ENCODE results near the gene FNIP1. TPM values are rescaled to one million over a fixed set of nuclear protein-coding genes. Genes with fewer than 3 reads are reported as not detected.
A peak's percentile ranks its signal among the peaks of the same experiment; 100 is the strongest.
"Not testable (repeated sequence)": the region's sequence is repeated elsewhere in the genome, so short reads cannot be mapped to it uniquely, and the experiment has no call there.

The FNIP1 gene
- total RNA-seq, 1 donor from 2014 or later, result 60.7 TPM

- no peak for DNase-seq (ENCODE audit: low spot score)
Measured at GRCh38 chr5:131608597-131608996, 188.2 kb downstream of the FNIP1 start.

DNA sequence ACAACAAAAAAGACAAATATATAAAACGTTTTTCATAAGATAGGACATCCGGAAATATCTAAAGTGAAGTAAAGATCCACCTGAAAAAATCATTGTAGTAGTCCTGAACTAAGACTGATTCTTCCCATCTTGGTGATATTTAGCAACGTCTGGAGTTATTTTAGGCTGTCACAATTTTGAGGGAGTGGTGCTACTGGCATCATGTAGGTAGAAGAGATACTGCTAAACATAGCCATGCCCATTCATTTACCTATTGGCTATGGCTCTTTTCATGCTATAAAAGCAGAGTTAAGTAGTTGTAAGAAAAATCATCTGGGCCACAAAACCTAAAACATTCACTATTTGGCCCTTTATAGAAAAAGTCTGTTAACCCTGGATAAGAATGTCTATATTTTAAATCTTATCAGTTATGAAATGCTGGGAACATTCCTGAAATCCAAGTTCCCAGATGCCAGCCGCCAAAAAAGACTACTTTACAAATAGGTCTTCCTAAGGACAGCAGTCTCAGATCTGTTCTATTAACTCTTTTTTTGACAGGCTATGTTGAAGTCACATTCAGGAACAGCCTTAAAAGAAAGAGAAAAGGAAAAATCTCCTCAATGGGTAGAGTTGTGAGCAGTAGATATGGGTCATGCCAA, 188.8 kb downstream of the FNIP1 start:
- DNase-seq (ENCODE audit: low spot score), result peak; percentile 45

GRCh38 chr5:131607418-131607817, 189.4 kb downstream of the FNIP1 start:
- no peak for DNase-seq (ENCODE audit: low spot score)

DNA sequence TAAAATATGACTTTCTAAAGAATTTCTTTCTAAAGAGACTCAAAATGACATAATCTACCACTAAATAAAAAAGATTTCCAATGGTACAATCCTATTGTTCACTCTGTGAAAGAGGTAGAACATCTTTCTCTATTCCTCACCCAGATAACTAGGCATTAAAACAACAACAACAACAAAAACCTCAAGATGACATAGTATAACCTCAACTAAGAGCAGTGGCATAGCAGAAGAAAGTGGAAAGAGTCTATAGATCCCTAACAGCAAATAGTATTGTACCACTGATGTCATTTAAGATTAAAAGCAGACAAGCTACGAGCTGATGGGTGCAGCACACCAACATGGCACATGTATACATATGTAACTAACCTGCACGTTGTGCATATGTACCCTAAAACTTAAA, 191.7 kb downstream of the FNIP1 start:
- DNase-seq (ENCODE audit: low spot score), result no peak

DNA sequence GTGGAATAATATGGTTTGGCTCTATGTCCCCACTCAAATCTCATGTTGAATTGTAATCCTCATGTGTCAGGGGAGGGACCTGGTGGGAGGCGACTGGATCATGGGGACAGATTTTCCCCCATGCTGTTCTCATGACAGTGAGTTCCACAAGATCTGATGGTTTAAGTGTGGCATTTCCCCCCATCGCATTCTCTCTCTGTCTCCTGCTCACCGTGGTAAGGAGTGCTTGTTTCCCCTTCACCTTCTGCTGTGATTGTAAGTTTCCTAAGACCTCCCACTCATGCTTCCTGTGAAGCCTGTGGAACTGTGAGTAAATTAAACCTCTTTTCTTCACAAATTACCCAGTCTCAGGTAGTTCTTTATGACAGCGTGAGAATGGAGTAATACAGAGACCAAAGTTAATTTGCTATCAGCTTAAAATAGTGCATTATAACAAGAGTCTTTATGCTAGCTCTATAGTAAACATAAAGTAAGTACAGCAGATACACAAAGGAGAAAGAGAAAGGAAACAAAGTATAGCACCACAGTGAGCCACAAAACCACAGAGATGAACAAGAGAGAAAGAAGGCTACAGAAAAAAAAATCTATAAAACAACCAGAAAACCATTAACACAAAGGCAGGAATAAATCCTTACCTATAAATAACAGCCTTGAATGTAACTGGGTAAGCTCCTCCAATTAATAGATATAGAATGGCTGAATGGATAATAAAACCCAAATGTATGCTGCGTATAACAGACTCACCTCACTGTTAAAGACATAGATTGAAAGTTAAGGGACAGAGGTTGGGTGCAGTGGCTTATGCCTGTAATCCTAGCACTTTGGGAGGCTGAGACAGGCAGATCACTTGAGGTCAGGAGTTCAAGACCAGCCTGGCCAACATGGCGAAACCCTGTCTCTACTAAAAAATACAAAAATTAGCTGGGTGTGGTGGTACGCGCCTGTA, 201.5 kb downstream of the FNIP1 start:
- DNase-seq (ENCODE audit: low spot score), result no peak

GRCh38 chr5:131593921-131594320, 202.9 kb downstream of the FNIP1 start:
- DNase-seq (ENCODE audit: low spot score), result no peak

GRCh38 chr5:131593436-131593835, 203.4 kb downstream of the FNIP1 start:
- not testable (repeated sequence) for DNase-seq (ENCODE audit: low spot score)

Other genes with a start within 250 kb of the FNIP1 start
- 45.7 TPM for gene RAPGEF6, start 161.8 kb downstream of the FNIP1 start, total RNA-seq (ENCODE audit: insufficient read depth, low replicate concordance)
- gene MEIKIN, start 148.6 kb upstream of the FNIP1 start, total RNA-seq (ENCODE audit: insufficient read depth, low replicate concordance), result not detected
- gene ACSL6, start 214.6 kb upstream of the FNIP1 start, total RNA-seq (ENCODE audit: insufficient read depth, low replicate concordance), result 11.6 TPM